HepG2 (cell line): ENCODE results near the gene KRTAP10-4. TPM values are rescaled to one million over a fixed set of nuclear protein-coding genes. Genes with fewer than 3 reads are reported as not detected.

Experiments
- BATF2 ChIP-seq: sonication (generic); formaldehyde crosslinking; IDR thresholded peaks from 2 replicates; pipeline ENCODE4 v1.8.0; 2022; ENCODE audit warnings: mild to moderate bottlenecking, missing genetic modification reagents, moderate library complexity
- KDM6A ChIP-seq: IDR thresholded peaks from 2 replicates; pipeline ENCODE4 v1.6.1; 2016; ENCODE audit warnings: low read depth
- MBD4 ChIP-seq: IDR thresholded peaks from 2 replicates; pipeline ENCODE4 v1.6.1; 2012; ENCODE audit warnings: low read length, inconsistent platforms, borderline replicate concordance
- NRL ChIP-seq: sonication (generic); formaldehyde crosslinking; IDR thresholded peaks from 2 replicates; pipeline ENCODE4 v1.5.0; 2020; ENCODE audit warnings: missing genetic modification reagents, mild to moderate bottlenecking, moderate library complexity, borderline replicate concordance
- PLSCR1 ChIP-seq: sonication (generic); formaldehyde crosslinking; IDR thresholded peaks from 2 replicates; pipeline ENCODE4 v1.5.0; 2020; ENCODE audit warnings: missing genetic modification reagents, mild to moderate bottlenecking, borderline replicate concordance
- U2AF1 ChIP-seq: fragments of 200-400 bp; formaldehyde crosslinking; optimal IDR thresholded peaks from 2 replicates; pipeline ENCODE3; 2017; ENCODE audit warnings: mild to moderate bottlenecking, low read depth, low read length
- ZNF354B ChIP-seq: sonication (generic); formaldehyde crosslinking; IDR thresholded peaks from 2 replicates; pipeline ENCODE4 v1.8.0; 2022; ENCODE audit warnings: mild to moderate bottlenecking, missing genetic modification reagents
- ZNF646 ChIP-seq: sonication (generic); formaldehyde crosslinking; IDR thresholded peaks from 2 replicates; pipeline ENCODE4 v1.9.0; 2021; ENCODE audit warnings: mild to moderate bottlenecking, missing genetic modification reagents
- polyA plus RNA-seq, 8 experiments: library from polyadenylated mRNA; depleted of rRNA in 3 of 8; stranded (reverse) in 7 of 8; unstranded in 1 of 8; fragments of >200 nt; fragmentation: Illumina TruSeq in 4 of 8; extraction: Trizol in 4 of 8; gene quantifications; 2 replicates each; pipeline versions ENCODE4 v1.2.1 to v1.2.3, GENCODE V29; 2011 to 2016; ENCODE audit warnings: low read depth in 4 of 8, missing spikeins in 1 of 8, mixed read lengths in 1 of 8; ENCODE audit not compliant: insufficient read depth in 1 of 8
- total RNA-seq, 5 experiments: library from RNA; depleted of rRNA; stranded (reverse); fragments of >200 nt; fragmentation: Illumina TruSeq; extraction: Trizol; gene quantifications; 2 replicates each; pipeline ENCODE4 v1.2.3, GENCODE V29; 2016; ENCODE audit warnings: low read depth in 1 of 5
- TF ChIP-seq, protein P1 (sequence below): sonication (generic); IDR thresholded peaks from 2 replicates; pipeline ENCODE4 v1.6.1; 2016; ENCODE audit warnings: low read depth, borderline replicate concordance
- TF ChIP-seq, protein P2 (sequence below): conservative IDR thresholded peaks from 2 replicates; pipeline ENCODE4 v1.6.1; 2018; ENCODE audit warnings: missing genetic modification reagents
- TF ChIP-seq, protein P3 (sequence below): sonication (generic); formaldehyde crosslinking; IDR thresholded peaks from 2 replicates; pipeline ENCODE4 v1.8.0; 2022; ENCODE audit warnings: mild to moderate bottlenecking, missing genetic modification reagents, moderate library complexity
- TF ChIP-seq, protein P4 (sequence below): sonication (generic); formaldehyde crosslinking; IDR thresholded peaks from 2 replicates; pipeline ENCODE4 v1.5.1; 2020; ENCODE audit warnings: missing genetic modification reagents, mild to moderate bottlenecking, borderline replicate concordance
- TF ChIP-seq, protein P5 (sequence below): sonication (generic); formaldehyde crosslinking; IDR thresholded peaks from 2 replicates; pipeline ENCODE4 v1.8.0; 2022; ENCODE audit warnings: mild to moderate bottlenecking, missing genetic modification reagents

Gene KRTAP10-4
- total and polyA plus RNA-seq, 2 of the 13 experiments (the other 11 are each of a cell fraction or from before 2014, with no cell fraction given) = not detected

DNA sequence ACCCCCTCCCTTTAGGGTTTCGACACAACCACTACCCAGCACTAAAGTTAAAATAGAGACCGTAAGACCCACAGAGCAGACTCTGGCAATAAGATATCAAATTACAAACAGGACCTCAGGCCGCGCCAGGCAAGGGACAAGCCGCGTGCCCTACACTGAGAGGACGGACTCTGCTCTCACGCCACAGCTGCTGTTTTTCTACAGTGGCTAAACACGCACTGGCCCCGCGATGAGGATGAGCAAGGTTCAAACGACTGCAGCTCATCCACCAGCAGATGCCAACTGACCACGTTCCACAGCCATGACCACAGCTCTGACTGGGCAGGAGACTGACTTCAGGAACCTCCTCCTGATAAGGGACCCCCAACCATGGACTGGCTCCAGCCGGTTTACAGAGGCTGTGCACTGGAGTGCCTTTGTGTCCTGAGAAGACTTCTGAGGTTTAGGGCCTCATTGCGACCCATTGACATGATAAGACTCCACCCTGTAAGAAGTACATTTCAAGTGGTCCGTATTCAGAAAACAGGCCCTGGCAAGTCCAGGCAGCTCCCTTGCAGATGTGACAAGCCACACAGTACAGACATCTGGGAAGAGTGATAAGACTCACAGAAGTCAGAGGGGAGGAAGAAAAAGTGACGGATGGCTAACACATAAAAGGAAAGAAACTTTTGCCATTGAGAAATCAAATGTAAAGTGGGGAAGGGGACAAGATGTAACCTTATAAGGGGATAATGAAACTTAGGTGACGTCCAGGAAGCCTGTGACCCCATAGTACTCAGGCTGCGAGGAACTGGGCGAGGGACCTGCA lies 20.3 kb downstream of the KRTAP10-4 start (continued):
- TF ChIP-seq ZNF646 (CRISPR knock-in tag) (peak; percentile 64; the same call in 1 of the 2 replicates), PLSCR1 (CRISPR knock-in tag) (no peak), BATF2 (CRISPR knock-in tag) (no peak), NRL (peak; percentile 84; the same call in 1 of the 2 replicates), ZNF354B (no peak), MBD4 (no peak), KDM6A (CRISPR knock-in tag) (peak; percentile 91), U2AF1 (no peak)
- TF ChIP-seq, protein P1, sequence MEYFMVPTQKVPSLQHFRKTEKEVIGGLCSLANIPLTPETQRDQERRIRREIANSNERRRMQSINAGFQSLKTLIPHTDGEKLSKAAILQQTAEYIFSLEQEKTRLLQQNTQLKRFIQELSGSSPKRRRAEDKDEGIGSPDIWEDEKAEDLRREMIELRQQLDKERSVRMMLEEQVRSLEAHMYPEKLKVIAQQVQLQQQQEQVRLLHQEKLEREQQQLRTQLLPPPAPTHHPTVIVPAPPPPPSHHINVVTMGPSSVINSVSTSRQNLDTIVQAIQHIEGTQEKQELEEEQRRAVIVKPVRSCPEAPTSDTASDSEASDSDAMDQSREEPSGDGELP = peak; percentile 85; the same call in 1 of the 2 replicates
- TF ChIP-seq, protein P2, sequence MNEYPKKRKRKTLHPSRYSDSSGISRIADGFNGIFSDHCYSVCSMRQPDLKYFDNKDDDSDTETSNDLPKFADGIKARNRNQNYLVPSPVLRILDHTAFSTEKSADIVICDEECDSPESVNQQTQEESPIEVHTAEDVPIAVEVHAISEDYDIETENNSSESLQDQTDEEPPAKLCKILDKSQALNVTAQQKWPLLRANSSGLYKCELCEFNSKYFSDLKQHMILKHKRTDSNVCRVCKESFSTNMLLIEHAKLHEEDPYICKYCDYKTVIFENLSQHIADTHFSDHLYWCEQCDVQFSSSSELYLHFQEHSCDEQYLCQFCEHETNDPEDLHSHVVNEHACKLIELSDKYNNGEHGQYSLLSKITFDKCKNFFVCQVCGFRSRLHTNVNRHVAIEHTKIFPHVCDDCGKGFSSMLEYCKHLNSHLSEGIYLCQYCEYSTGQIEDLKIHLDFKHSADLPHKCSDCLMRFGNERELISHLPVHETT (CRISPR knock-in tag) = 0 out of 2 replicates have a peak, but pooled peaks have one; percentile 37
- TF ChIP-seq, protein P3, sequence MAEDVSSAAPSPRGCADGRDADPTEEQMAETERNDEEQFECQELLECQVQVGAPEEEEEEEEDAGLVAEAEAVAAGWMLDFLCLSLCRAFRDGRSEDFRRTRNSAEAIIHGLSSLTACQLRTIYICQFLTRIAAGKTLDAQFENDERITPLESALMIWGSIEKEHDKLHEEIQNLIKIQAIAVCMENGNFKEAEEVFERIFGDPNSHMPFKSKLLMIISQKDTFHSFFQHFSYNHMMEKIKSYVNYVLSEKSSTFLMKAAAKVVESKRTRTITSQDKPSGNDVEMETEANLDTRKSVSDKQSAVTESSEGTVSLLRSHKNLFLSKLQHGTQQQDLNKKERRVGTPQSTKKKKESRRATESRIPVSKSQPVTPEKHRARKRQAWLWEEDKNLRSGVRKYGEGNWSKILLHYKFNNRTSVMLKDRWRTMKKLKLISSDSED (CRISPR knock-in tag) = no peak
- TF ChIP-seq, protein P4, sequence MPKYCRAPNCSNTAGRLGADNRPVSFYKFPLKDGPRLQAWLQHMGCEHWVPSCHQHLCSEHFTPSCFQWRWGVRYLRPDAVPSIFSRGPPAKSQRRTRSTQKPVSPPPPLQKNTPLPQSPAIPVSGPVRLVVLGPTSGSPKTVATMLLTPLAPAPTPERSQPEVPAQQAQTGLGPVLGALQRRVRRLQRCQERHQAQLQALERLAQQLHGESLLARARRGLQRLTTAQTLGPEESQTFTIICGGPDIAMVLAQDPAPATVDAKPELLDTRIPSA = no peak
- TF ChIP-seq, protein P5, sequence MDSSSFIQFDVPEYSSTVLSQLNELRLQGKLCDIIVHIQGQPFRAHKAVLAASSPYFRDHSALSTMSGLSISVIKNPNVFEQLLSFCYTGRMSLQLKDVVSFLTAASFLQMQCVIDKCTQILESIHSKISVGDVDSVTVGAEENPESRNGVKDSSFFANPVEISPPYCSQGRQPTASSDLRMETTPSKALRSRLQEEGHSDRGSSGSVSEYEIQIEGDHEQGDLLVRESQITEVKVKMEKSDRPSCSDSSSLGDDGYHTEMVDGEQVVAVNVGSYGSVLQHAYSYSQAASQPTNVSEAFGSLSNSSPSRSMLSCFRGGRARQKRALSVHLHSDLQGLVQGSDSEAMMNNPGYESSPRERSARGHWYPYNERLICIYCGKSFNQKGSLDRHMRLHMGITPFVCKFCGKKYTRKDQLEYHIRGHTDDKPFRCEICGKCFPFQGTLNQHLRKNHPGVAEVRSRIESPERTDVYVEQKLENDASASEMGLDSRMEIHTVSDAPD (CRISPR knock-in tag) = 0 out of 2 replicates have a peak, but pooled peaks have one; percentile 48
